Transverse colon (tissue), 4 donors: ENCODE data around the gene ZNF225. TPM values are rescaled to one million over a fixed set of nuclear protein-coding genes. Genes with fewer than 3 reads are reported as not detected.

Experiments
- DNase-seq: peaks from one replicate; pipeline ENCODE4 v3.0.0-alpha.2; 2019
- H3K27ac ChIP-seq, 4 donors: fragments of 200-600 bp; sonication (generic); 2 replicates each; pipeline ENCODE4 v1.5.1; 2016 to 2018; ENCODE audit warnings: inconsistent platforms in 4 of 4
- H3K27me3 ChIP-seq: fragments of 200-600 bp; sonication (generic); 2 replicates; pipeline ENCODE4 v1.5.1; 2017; ENCODE audit warnings: inconsistent platforms
- H3K36me3 ChIP-seq, 4 donors: fragments of 200-600 bp; sonication (generic); 2 replicates each; pipeline ENCODE4 v1.5.1; 2017 to 2019; ENCODE audit warnings: inconsistent platforms in 4 of 4
- H3K4me1 ChIP-seq, 4 donors: fragments of 200-600 bp; sonication (generic); 2 replicates each; pipeline ENCODE4 v1.5.1; 2017 to 2020; ENCODE audit warnings: inconsistent platforms in 4 of 4
- H3K4me3 ChIP-seq, 4 donors: fragments of 200-600 bp; sonication (generic); 1 replicate in 1 of 4; 2 replicates in 3 of 4; pipeline versions ENCODE4 v1.5.1 to v1.6.1; 2017 to 2019; ENCODE audit warnings: inconsistent platforms in 4 of 4
- H3K9me3 ChIP-seq, 2 donors: fragments of 200-600 bp; sonication (generic); 2 replicates each; pipeline ENCODE4 v1.5.1; 2017 to 2019; ENCODE audit warnings: inconsistent platforms in 2 of 2
- EP300 ChIP-seq: sonication (generic); formaldehyde crosslinking; IDR thresholded peaks from one replicate; pipeline ENCODE4 v1.6.1; 2017; ENCODE audit warnings: antibody characterized with exemption, low read depth
- POLR2A ChIP-seq: fragments of 450-650 bp; IDR thresholded peaks from one replicate; pipeline ENCODE4 v1.6.1; 2016; ENCODE audit warnings: antibody characterized with exemption, mild to moderate bottlenecking, moderate library complexity
- POLR2AphosphoS5 ChIP-seq, 3 donors: sonication (generic); formaldehyde crosslinking; IDR thresholded peaks; one replicate each; pipeline ENCODE4 v1.6.1; 2016; ENCODE audit warnings: antibody characterized with exemption in 3 of 3
- WGBS, 2 donors: methylation state at CpG; one replicate each; pipeline ENCODE4 v1.1.5; 2018; ENCODE audit warnings: low coverage in 1 of 2; 5-methylcytosine and 5-hydroxymethylcytosine counted together
- in situ Hi-C, 4 donors: fragments of 200-750 bp; cut with MboI; loops; one replicate each; pipeline versions ENCODE4 v1.15.0 to v1.15.1; 2017; ENCODE audit warnings: low sequenced_read_pairs in 3 of 4, low pct_ligation_motif_present in 1 of 4, low pct_unique_long_range_greater_than_20kb in 1 of 4
- intact Hi-C: fragments of 100-400 bp; cut with DNase I; formaldehyde crosslinking; loops from one replicate; pipeline ENCODE4 v1.15.1; 2023; ENCODE audit warnings: low total_unique reads
- total RNA-seq, 4 donors: library from RNA; depleted of rRNA; stranded (reverse); fragments of >200 nt; gene quantifications; one replicate each; pipeline ENCODE4 v1.1.0, GENCODE V29; 2016
- TF ChIP-seq, protein P1 (sequence below), 5 experiments: fragments of 200-600 bp in 3 of 5; fragments of 450-650 bp in 2 of 5; sonication (generic) in 3 of 5; IDR thresholded peaks; 1 replicate in 2 of 5; 2 replicates in 3 of 5; pipeline ENCODE4 v1.5.1; 2016 to 2017; ENCODE audit warnings: antibody characterized with exemption in 5 of 5, inconsistent platforms in 3 of 5, mild to moderate bottlenecking in 2 of 5, moderate library complexity in 1 of 5

Gene ZNF225
- 10 to 100 TPM in 1 of 4 donors, 1 to 10 TPM in 2, not detected in 1; 3.0 to 26.9 (median 5.1) TPM for total RNA-seq

DNA sequence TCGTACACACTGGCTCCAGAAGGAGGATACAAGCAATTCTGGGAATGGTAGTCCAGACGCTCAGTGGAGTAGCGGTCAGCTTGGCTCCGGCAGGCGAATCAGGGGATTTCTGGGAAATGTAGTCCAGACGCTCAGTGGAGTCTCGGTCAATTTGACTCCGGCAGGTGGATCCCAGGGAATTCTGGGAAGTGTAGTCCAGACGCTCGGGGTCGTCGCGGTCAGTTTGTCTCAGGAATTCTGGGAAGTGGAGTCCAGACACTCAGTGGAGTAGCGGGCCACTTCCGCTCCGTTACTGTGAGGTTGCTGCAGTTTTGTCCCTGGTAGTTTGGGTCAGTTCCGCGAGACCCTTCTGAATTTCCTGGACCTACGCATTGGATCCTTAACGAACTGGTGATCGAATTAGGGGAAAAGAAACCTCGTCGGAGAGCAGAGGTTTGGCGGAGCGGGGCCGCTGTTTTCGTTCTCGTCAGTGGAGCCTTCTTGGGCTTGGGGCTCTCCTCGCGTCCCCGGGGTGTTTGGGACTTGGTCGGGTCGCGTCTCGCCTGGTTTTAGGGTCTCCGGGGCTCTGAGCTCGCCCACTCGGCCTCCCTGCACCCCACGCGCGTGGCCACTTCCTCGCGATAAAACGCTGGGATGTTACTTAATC, at the start of gene ZNF225:
TSS of gene ZNF225 (plus strand) at position 262 of the 646 bp plus-strand sequence. CDS start 2,429 bp downstream, outside the sequence.
- 0 to 1% methylated on average over 6 to 34 of the region's 44 CpGs for WGBS, 2 donors
- peaks cover 0 to 14% (median 4%) of the 10 kb centered on the region in 4 donors for H3K36me3 ChIP-seq
- in situ Hi-C loops = no loop called here

DNA sequence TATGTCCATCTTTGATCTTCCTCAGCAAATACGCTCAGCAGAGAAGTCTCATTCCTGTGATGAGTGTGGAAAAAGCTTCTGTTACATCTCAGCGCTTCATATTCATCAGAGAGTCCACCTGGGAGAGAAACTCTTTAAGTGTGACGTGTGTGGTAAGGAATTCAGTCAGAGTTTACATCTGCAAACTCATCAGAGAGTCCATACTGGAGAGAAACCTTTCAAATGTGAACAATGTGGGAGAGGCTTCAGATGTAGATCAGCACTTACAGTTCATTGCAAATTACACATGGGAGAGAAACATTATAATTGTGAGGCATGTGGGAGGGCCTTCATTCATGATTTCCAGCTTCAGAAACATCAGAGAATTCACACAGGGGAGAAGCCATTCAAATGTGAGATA, 46.9 kb upstream of the ZNF225 start:
- Histone ChIP-seq H3K36me3 (peaks cover 2 to 66% (median 28%) of the 10 kb centered on the region in 4 donors), H3K27me3 (no peaks in the 10 kb centered on the region), H3K4me1 (peaks cover 0 to 2% (median under 1%) of the 10 kb centered on the region in 4 donors), H3K4me3 (no peak overlapping the region), H3K27ac (no peak overlapping the region), H3K9me3 (peaks cover 44 to 47% of the 10 kb centered on the region in 2 donors)
- DNase-seq = no peak
- 44 to 57% methylated on average over 2 to 3 of the region's 3 CpGs for WGBS, 2 donors
- TF ChIP-seq, protein P1, sequence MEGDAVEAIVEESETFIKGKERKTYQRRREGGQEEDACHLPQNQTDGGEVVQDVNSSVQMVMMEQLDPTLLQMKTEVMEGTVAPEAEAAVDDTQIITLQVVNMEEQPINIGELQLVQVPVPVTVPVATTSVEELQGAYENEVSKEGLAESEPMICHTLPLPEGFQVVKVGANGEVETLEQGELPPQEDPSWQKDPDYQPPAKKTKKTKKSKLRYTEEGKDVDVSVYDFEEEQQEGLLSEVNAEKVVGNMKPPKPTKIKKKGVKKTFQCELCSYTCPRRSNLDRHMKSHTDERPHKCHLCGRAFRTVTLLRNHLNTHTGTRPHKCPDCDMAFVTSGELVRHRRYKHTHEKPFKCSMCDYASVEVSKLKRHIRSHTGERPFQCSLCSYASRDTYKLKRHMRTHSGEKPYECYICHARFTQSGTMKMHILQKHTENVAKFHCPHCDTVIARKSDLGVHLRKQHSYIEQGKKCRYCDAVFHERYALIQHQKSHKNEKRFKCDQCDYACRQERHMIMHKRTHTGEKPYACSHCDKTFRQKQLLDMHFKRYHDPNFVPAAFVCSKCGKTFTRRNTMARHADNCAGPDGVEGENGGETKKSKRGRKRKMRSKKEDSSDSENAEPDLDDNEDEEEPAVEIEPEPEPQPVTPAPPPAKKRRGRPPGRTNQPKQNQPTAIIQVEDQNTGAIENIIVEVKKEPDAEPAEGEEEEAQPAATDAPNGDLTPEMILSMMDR (IDR thresholded peaks at IDR 0.05) = no peak
- TF ChIP-seq POLR2AphosphoS5 (IDR thresholded peaks at IDR 0.05) (no peak), POLR2A (no peak), EP300 (no peak)
- intact Hi-C loops = no loop called here
- in situ Hi-C loops = no loop called here

More for the DNA sequence above, at the start of gene ZNF225:
- TF ChIP-seq POLR2AphosphoS5 (IDR thresholded peaks at IDR 0.05) (peak; percentile 58 to 73 (median 60)), POLR2A (no peak)
- TF ChIP-seq, protein P1 (IDR thresholded peaks at IDR 0.05) = peak in 1 of 5 experiments; percentile 0
- Histone ChIP-seq H3K9me3 (peaks cover 14 to 30% of the 10 kb centered on the region in 2 donors), H3K27me3 (no peaks in the 10 kb centered on the region), H3K27ac (peak within 1 kb of the TSS; percentile 63 to 85 (median 80)), H3K4me3 (peak within 1 kb of the TSS; percentile 56 to 84 (median 76)), H3K4me1 (peaks cover 0 to 21% (median 10%) of the 10 kb centered on the region in 4 donors)
- intact Hi-C loops = no loop called here
- DNase-seq = peak; percentile 96

DNA sequence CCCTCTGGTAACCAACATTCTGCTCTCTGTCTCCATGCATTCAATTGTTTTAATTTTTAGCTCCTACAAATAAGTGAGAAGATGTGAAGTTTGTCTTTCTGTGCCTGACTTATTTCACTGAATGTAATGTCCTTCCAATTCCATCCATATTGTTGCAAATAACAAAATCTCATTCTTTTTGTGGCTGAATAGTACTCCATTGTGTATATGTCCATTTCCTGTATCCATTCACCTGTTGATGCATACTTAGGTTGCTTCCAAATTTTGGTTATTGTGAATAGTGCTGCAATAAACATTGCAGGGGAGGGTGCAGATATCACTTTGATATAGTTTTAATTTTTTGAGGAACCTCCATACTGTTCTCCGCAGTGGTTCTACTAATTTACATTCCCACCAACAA, 43.8 kb upstream of the ZNF225 start:
- no peak for DNase-seq
- Histone ChIP-seq H3K27ac (no peak overlapping the region), H3K36me3 (peaks cover 2 to 35% (median 13%) of the 10 kb centered on the region in 4 donors), H3K9me3 (peaks cover 41 to 47% of the 10 kb centered on the region in 2 donors), H3K4me1 (peaks cover 0 to 17% (median 10%) of the 10 kb centered on the region in 4 donors), H3K27me3 (no peaks in the 10 kb centered on the region), H3K4me3 (no peak overlapping the region)
- 83 to 90% methylated on average over 1 of the region's 1 CpG for WGBS, 2 donors
- intact Hi-C loops (no loop called here), in situ Hi-C loops (no loop called here)
- TF ChIP-seq, protein P1 (IDR thresholded peaks at IDR 0.05) = no peak
- TF ChIP-seq POLR2AphosphoS5 (IDR thresholded peaks at IDR 0.05) (no peak), POLR2A (no peak), EP300 (no peak)

DNA sequence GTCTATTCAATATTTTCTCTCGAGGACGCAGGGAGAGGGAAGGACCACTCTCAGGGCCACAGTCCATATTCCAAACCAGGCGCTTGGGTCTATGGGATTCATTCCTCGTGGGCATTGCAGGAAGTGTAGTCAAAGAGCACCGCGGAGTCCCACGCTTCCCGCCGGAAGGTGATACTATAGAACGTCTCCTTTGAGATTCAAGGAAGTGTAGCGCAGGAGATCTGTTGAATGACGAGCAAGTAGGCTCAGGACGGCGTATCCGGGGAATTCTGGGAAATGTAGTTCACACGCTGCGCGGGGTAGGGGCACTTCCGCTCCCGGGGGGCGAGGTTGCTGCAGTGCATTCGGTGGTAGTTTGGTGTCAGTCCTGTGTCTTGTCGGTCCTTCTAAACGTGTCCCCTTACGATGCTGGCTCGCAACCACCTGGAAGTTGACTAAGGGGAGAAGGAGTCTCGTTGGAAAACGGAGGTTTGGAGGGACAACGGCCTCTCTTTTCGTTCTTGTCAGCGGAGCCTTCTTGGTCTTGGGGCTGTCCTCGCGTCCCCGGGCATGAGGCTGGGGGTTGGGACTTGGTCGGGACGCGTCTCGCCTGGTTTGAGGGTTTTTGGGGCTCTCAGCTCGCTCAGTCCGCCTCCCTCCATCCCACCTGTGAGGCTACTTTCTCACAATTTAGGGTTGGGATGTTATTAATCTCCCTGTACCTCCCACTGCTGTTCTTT, 41.2 kb upstream of the ZNF225 start, which contains the start of gene ZNF284:
TSS of gene ZNF284 (plus strand) at position 336 of the 719 bp plus-strand sequence. CDS start 4,231 bp downstream, outside the sequence.
- peak; percentile 91 for DNase-seq
- Histone ChIP-seq H3K27ac (peak within 1 kb of the TSS; percentile 43 to 75 (median 66)), H3K27me3 (no peaks in the 10 kb centered on the region), H3K36me3 (peaks cover 0 to 9% (median 0%) of the 10 kb centered on the region in 4 donors), H3K4me3 (peak within 1 kb of the TSS; percentile 23 to 78 (median 60)), H3K9me3 (peaks cover 19 to 26% of the 10 kb centered on the region in 2 donors), H3K4me1 (peaks cover 0 to 17% (median 10%) of the 10 kb centered on the region in 4 donors)
- WGBS, 2 donors = 0 to 2% methylated on average over 8 to 40 of the region's 40 CpGs
- in situ Hi-C loops (no loop called here), intact Hi-C loops (no loop called here)
- TF ChIP-seq, protein P1 (IDR thresholded peaks at IDR 0.05) = no peak
- TF ChIP-seq POLR2AphosphoS5 (IDR thresholded peaks at IDR 0.05) = peak; percentile 29 to 75 (median 66)
- peak; percentile 25 for TF ChIP-seq POLR2A
- TF ChIP-seq EP300 = no peak
